ENCODE data around the gene HSD17B12.

The HSD17B12 gene

DNA sequence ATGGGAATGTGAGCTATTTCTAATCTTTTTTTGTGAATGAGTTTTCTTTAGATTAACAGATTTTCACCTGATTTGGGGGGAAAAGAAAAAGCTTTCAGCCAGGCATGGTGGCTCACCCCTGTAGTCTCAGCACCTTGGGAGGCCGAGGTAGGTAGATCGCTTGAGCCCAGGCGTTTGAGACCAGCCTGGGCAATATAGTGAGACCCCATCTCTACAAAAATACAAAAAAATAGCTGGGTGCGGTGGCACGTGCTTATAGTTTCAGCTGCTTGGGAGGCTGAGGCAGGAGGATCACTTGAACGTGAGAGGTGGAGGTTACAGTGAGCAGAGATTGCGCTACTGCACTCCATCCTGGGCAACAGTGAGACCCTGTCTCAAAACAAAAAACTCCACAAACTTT, 92.2 kb downstream of the HSD17B12 start:
- Histone ChIP-seq H3K4me3 (no peak overlapping the region), H3K27me3 (ENCODE audit: low read depth) (no peaks in the 10 kb centered on the region), H3K36me3 (replicated peaks) (no peaks in the 10 kb centered on the region; the same call in none of the 2 replicates), H3K4me1 (no peaks in the 10 kb centered on the region), H3K9me3 (no peaks in the 10 kb centered on the region)
- in situ Hi-C loops (cut with MboI; ENCODE audit: low sequenced_read_pairs): no loop called here
- DNase-seq (ENCODE audit: low spot score in 2 of 2): no peak

DNA sequence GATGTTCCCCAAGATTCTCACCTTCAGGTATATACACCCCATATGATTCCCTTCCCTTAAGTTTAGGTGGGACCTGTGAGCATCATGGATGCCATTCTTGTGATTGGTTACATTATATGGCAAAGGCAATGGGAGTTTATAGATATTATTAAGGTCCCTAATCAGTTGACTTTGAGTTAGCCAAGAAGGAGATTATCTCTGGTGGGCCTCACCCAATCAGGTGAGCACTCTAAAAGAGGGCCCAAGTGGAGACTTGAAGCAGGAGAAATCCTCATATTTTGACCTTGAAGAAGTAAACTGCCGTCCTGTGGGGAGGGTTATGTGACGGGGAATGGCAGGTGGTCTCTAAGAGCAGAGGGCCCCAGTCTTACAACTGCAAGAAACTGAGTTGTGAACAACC, 94.2 kb downstream of the HSD17B12 start:
- Histone ChIP-seq H3K9me3 (no peaks in the 10 kb centered on the region), H3K4me1 (no peaks in the 10 kb centered on the region), H3K36me3 (replicated peaks) (no peaks in the 10 kb centered on the region; the same call in none of the 2 replicates), H3K4me3 (no peak overlapping the region), H3K27me3 (ENCODE audit: low read depth) (no peaks in the 10 kb centered on the region)
- in situ Hi-C loops (cut with MboI; ENCODE audit: low sequenced_read_pairs): no loop called here
- DNase-seq (ENCODE audit: low spot score in 2 of 2): no peak

- no peak for DNase-seq (ENCODE audit: low spot score in 2 of 2)
- Histone ChIP-seq H3K27me3 (ENCODE audit: low read depth) (no peaks in the 10 kb centered on the region), H3K36me3 (replicated peaks) (no peaks in the 10 kb centered on the region; the same call in 1 of the 2 replicates), H3K9me3 (peaks cover 3% of the 10 kb centered on the region; the same call in 1 of the 2 replicates), H3K4me3 (no peak overlapping the region), H3K4me1 (no peaks in the 10 kb centered on the region)
- in situ Hi-C loops (cut with MboI; ENCODE audit: low sequenced_read_pairs): no loop called here
Measured at GRCh38 chr11:43779306-43779705, 98.8 kb downstream of the HSD17B12 start.

- in situ Hi-C loops (cut with MboI; ENCODE audit: low sequenced_read_pairs): no loop called here
- H3K27me3 ChIP-seq (ENCODE audit: low read depth): no peaks in the 10 kb centered on the region
- no peak for DNase-seq (ENCODE audit: low spot score in 2 of 2)
- no peaks in the 10 kb centered on the region for H3K4me1 ChIP-seq
- no peak overlapping the region for H3K4me3 ChIP-seq
- H3K9me3 ChIP-seq: peaks cover 3% of the 10 kb centered on the region; the same call in 1 of the 2 replicates
- no peaks in the 10 kb centered on the region; the same call in 1 of the 2 replicates for H3K36me3 ChIP-seq (replicated peaks)
Measured at GRCh38 chr11:43784301-43784700, 103.8 kb downstream of the HSD17B12 start.

DNA sequence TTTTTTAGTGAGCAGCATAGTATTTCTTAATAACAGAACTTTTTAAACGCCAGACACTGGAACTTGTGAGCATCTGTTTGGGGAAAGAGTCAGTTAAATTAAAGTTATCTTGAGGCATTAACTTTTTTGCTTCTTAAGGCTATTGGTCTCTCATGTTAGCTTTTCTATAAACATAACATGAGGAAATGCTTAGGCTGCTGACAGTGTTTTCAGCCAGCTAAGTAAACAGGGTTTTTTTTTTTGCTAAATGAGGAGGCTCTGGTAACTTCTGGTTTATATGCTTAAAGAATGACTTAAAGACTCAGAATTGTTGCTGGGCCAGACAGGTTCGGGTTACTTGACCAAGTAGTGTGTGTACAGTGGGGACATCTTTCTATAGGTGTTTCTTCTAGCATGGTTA, 104.3 kb downstream of the HSD17B12 start:
- Histone ChIP-seq H3K36me3 (replicated peaks) (no peaks in the 10 kb centered on the region), H3K4me3 (no peak overlapping the region), H3K27me3 (ENCODE audit: low read depth) (no peaks in the 10 kb centered on the region), H3K9me3 (peaks cover 3% of the 10 kb centered on the region; the same call in 1 of the 2 replicates), H3K4me1 (no peaks in the 10 kb centered on the region)
- in situ Hi-C loops (cut with MboI; ENCODE audit: low sequenced_read_pairs): no loop called here
- DNase-seq (ENCODE audit: low spot score in 2 of 2): no peak

GRCh38 chr11:43785318-43785717, 104.8 kb downstream of the HSD17B12 start:
- Histone ChIP-seq H3K36me3 (replicated peaks) (no peaks in the 10 kb centered on the region), H3K27me3 (ENCODE audit: low read depth) (no peaks in the 10 kb centered on the region), H3K4me3 (no peak overlapping the region), H3K4me1 (no peaks in the 10 kb centered on the region), H3K9me3 (peaks cover 3% of the 10 kb centered on the region; the same call in 1 of the 2 replicates)
- DNase-seq (ENCODE audit: low spot score in 2 of 2): no peak
- in situ Hi-C loops (cut with MboI; ENCODE audit: low sequenced_read_pairs): no loop called here

GRCh38 chr11:43786016-43786415, 105.5 kb downstream of the HSD17B12 start:
- Histone ChIP-seq H3K9me3 (peaks cover 3% of the 10 kb centered on the region; the same call in 1 of the 2 replicates), H3K4me3 (no peak overlapping the region), H3K4me1 (no peaks in the 10 kb centered on the region), H3K27me3 (ENCODE audit: low read depth) (no peaks in the 10 kb centered on the region), H3K36me3 (replicated peaks) (no peaks in the 10 kb centered on the region)
- in situ Hi-C loops (cut with MboI; ENCODE audit: low sequenced_read_pairs): no loop called here
- DNase-seq (ENCODE audit: low spot score in 2 of 2): no peak

DNA sequence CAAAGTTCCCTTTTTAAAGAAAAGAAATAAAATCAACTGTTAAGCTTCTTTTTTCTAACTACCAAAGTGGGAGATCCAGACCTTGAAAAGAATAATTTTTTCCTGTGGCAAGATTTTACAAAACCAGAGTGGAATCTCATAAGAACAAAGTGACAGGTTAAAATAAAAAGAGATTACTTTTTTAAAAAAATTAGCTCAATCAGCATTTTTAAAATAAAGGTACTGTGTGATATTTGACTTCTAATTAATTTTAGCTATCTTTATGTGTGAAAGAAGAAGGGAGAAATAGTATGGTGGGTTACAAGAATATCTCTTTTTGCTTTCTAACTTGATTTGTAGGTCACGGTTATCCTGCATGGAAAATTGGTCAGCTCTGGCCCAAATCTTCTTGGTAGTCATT, 107.3 kb downstream of the HSD17B12 start:
- no peaks in the 10 kb centered on the region for H3K4me1 ChIP-seq
- H3K27me3 ChIP-seq (ENCODE audit: low read depth): no peaks in the 10 kb centered on the region
- H3K36me3 ChIP-seq (replicated peaks): no peaks in the 10 kb centered on the region
- DNase-seq (ENCODE audit: low spot score in 2 of 2): no peak
- peaks cover 3% of the 10 kb centered on the region; the same call in 1 of the 2 replicates for H3K9me3 ChIP-seq
- in situ Hi-C loops (cut with MboI; ENCODE audit: low sequenced_read_pairs): no loop called here
- no peak overlapping the region for H3K4me3 ChIP-seq

DNA sequence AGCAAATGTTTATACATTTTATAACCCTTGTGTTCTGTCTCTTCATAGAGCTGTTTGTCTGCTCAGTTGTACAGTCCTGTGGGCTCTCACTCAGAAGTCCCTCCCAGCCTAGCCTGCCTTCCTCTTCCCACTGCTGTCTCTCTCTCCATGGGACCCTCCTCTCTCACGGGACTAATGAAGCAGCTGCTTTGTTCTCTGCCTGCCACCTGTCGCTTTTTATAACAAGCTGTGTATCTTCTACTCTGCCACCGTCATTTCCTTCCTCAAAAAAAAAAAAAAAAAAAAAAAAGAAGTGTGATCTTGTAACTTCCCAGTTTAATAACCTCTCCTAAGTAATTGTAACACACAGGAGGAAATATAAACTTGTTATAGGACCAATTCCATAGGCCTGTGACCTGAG, 107.9 kb downstream of the HSD17B12 start:
- in situ Hi-C loops (cut with MboI; ENCODE audit: low sequenced_read_pairs): no loop called here
- Histone ChIP-seq H3K4me1 (no peaks in the 10 kb centered on the region), H3K9me3 (peaks cover 3% of the 10 kb centered on the region; the same call in 1 of the 2 replicates), H3K36me3 (replicated peaks) (no peaks in the 10 kb centered on the region), H3K27me3 (ENCODE audit: low read depth) (no peaks in the 10 kb centered on the region), H3K4me3 (no peak overlapping the region)
- no peak for DNase-seq (ENCODE audit: low spot score in 2 of 2)

GRCh38 chr11:43789700-43790443, 109.3 kb downstream of the HSD17B12 start:
- no peak for DNase-seq (ENCODE audit: low spot score in 2 of 2)
- Histone ChIP-seq H3K9me3 (no peaks in the 10 kb centered on the region), H3K4me3 (no peak overlapping the region), H3K4me1 (no peaks in the 10 kb centered on the region), H3K27me3 (ENCODE audit: low read depth) (no peaks in the 10 kb centered on the region), H3K36me3 (replicated peaks) (no peaks in the 10 kb centered on the region; the same call in 1 of the 2 replicates)
- in situ Hi-C loops (cut with MboI; ENCODE audit: low sequenced_read_pairs): no loop called here

DNA sequence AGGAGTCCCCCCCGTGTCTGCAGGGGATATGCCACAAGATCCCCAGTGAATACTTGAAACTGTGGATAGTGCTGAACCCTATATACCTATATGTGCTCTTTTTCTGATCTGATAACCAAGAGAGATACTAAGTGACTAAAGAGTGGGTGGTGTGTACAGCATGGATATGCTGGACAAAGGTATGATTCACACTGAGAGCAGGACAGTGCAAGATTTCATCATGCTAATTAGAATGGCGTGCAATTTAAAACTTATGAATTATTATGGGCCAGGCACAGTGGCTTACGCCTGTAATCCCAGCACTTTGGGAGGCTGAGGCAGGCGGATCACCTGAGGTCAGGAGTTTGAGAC, 109.9 kb downstream of the HSD17B12 start:
- H3K36me3 ChIP-seq (replicated peaks): no peaks in the 10 kb centered on the region; the same call in 1 of the 2 replicates
- H3K4me3 ChIP-seq: no peak overlapping the region
- H3K4me1 ChIP-seq: no peaks in the 10 kb centered on the region
- DNase-seq (ENCODE audit: low spot score in 2 of 2): no peak
- in situ Hi-C loops (cut with MboI; ENCODE audit: low sequenced_read_pairs): no loop called here
- H3K27me3 ChIP-seq (ENCODE audit: low read depth): no peaks in the 10 kb centered on the region
- no peaks in the 10 kb centered on the region for H3K9me3 ChIP-seq

DNA sequence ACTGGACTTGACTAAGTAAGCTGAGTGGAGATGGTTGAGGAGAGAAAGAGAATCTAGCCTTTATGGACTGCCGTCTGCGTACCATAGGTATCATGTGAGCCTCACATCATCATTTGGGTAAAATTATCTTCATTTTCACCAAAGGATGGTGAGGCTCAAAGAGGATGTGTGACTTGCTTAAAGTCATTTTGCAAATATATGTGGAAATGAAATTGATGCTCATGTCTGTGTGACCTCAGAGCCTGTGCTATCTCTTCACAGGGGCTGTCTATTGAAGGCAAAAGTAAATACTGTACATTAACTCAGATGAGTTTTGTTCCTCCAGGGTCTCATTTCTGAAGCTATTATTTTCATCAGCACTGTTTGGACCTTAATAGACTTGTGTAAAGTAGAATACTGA, 116.8 kb downstream of the HSD17B12 start:
- in situ Hi-C loops (cut with MboI; ENCODE audit: low sequenced_read_pairs): no loop called here
- Histone ChIP-seq H3K4me1 (no peaks in the 10 kb centered on the region), H3K9me3 (no peaks in the 10 kb centered on the region), H3K36me3 (replicated peaks) (no peaks in the 10 kb centered on the region; the same call in 1 of the 2 replicates), H3K27me3 (ENCODE audit: low read depth) (no peaks in the 10 kb centered on the region), H3K4me3 (no peak overlapping the region)
- DNase-seq (ENCODE audit: low spot score in 2 of 2): no peak

DNA sequence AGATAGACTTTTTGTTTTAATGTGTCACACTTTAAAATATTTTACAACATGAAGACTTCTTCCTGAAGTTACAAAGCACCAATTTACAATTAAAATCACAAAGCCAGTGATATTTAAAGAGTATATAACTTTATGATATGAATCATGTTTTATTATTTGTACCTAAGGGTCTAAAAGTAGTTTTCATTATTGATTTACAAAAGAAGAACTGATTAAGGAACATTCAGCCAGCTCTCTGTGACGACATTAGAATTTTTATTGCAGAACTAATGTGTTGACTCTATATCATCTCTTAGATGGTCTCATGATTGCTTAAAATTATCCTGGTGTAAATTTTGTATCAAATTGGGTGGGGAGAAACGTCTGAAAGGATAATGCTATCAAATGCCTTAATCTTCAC, 117.3 kb downstream of the HSD17B12 start:
- H3K4me3 ChIP-seq: no peak overlapping the region
- in situ Hi-C loops (cut with MboI; ENCODE audit: low sequenced_read_pairs): no loop called here
- no peak for DNase-seq (ENCODE audit: low spot score in 2 of 2)
- no peaks in the 10 kb centered on the region for H3K4me1 ChIP-seq
- no peaks in the 10 kb centered on the region for H3K9me3 ChIP-seq
- H3K36me3 ChIP-seq (replicated peaks): no peaks in the 10 kb centered on the region; the same call in 1 of the 2 replicates
- H3K27me3 ChIP-seq (ENCODE audit: low read depth): no peaks in the 10 kb centered on the region

GRCh38 chr11:43802509-43802908, 122.0 kb downstream of the HSD17B12 start:
- DNase-seq (ENCODE audit: low spot score in 2 of 2): no peak
- H3K36me3 ChIP-seq (replicated peaks): peaks cover 6% of the 10 kb centered on the region; the same call in 1 of the 2 replicates
- H3K27me3 ChIP-seq (ENCODE audit: low read depth): no peaks in the 10 kb centered on the region
- in situ Hi-C loops (cut with MboI; ENCODE audit: low sequenced_read_pairs): no loop called here
- H3K4me3 ChIP-seq: no peak overlapping the region
- H3K4me1 ChIP-seq: no peaks in the 10 kb centered on the region
- H3K9me3 ChIP-seq: no peaks in the 10 kb centered on the region
